Ascending aorta (tissue), 2 donors: ENCODE measurements around the gene HSPA1A. TPM values are rescaled to one million over a fixed set of nuclear protein-coding genes. Genes with fewer than 3 reads are reported as not detected.

Source experiments
- DNase-seq, 2 donors: peaks; one replicate each; pipeline ENCODE4 v3.0.0-alpha.2; 2019; ENCODE audit warnings: low spot score in 2 of 2
- H3K27ac ChIP-seq, 2 donors: fragments of 200-600 bp; sonication (generic); one replicate each; pipeline ENCODE4 v1.5.1; 2016 to 2017; ENCODE audit warnings: mild to moderate bottlenecking in 1 of 2
- H3K27me3 ChIP-seq: fragments of 200-600 bp; sonication (generic); one replicate; pipeline ENCODE4 v1.5.1; 2017
- H3K36me3 ChIP-seq, 2 donors: fragments of 200-600 bp; sonication (generic); one replicate each; pipeline ENCODE4 v1.5.1; 2016
- H3K4me1 ChIP-seq, 2 donors: fragments of 200-600 bp; sonication (generic); one replicate each; pipeline ENCODE4 v1.5.1; 2016 to 2017; ENCODE audit warnings: mild to moderate bottlenecking in 1 of 2
- H3K4me3 ChIP-seq, 2 donors: fragments of 200-600 bp; sonication (generic); one replicate each; pipeline ENCODE4 v1.5.1; 2016 to 2017; ENCODE audit warnings: mild to moderate bottlenecking in 1 of 2
- H3K9me3 ChIP-seq, 2 donors: fragments of 200-600 bp; sonication (generic); one replicate each; pipeline ENCODE4 v1.5.1; 2016
- intact Hi-C: fragments of 100-400 bp; cut with DNase I; formaldehyde crosslinking; loops from one replicate; pipeline ENCODE4 v1.15.1; 2023
- total RNA-seq: library from RNA; depleted of rRNA; stranded (reverse); fragments of >200 nt; gene quantifications from one replicate; pipeline ENCODE4 v1.1.0, GENCODE V29; 2016
- TF ChIP-seq, protein P1 (sequence below), 3 experiments: fragments of 200-600 bp in 2 of 3; fragments of 450-650 bp in 1 of 3; sonication (generic) in 2 of 3; IDR thresholded peaks; one replicate each; pipeline ENCODE4 v1.5.1; 2016 to 2019; ENCODE audit warnings: antibody characterized with exemption in 3 of 3, mild to moderate bottlenecking in 1 of 3, moderate library complexity in 1 of 3

The HSPA1A gene
- total RNA-seq, 1 donor from 2014 or later, result 288 TPM

DNA sequence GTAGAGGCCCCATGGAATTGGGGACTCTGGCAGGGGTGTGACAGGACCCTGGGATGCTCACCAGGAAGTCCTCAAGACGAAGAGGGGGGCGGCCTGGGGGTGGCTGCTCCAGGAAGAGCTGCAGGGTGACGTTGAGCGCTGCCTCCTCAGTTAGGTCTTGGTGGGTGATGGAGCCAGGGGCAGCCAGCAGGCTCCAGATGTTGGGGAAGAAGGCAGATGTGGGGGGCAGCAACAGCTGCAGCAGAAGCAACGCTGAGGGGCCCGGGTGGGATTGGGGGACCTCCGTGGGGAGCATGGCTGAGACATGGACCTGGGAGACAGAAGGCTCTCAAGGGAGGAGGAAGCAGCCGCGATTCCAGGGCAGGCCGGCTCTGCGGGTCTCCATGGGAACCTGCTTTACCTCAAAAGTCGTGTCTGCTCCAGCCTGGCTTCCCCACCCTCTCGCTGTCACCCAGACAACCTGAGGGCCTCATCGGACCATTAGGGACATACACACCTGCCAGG, 38.8 kb upstream of the HSPA1A start:
- peaks cover 26 to 33% of the 10 kb centered on the region in 2 donors for H3K36me3 ChIP-seq
- H3K4me3 ChIP-seq, result no peak overlapping the region
- no peak for DNase-seq
- H3K4me1 ChIP-seq, result peaks cover 0 to 6% of the 10 kb centered on the region in 2 donors
- H3K27me3 ChIP-seq, result no peaks in the 10 kb centered on the region
- intact Hi-C loops, result no loop called here
- H3K27ac ChIP-seq, result no peak overlapping the region
- no peaks in the 10 kb centered on the region for H3K9me3 ChIP-seq
- TF ChIP-seq, protein P1, sequence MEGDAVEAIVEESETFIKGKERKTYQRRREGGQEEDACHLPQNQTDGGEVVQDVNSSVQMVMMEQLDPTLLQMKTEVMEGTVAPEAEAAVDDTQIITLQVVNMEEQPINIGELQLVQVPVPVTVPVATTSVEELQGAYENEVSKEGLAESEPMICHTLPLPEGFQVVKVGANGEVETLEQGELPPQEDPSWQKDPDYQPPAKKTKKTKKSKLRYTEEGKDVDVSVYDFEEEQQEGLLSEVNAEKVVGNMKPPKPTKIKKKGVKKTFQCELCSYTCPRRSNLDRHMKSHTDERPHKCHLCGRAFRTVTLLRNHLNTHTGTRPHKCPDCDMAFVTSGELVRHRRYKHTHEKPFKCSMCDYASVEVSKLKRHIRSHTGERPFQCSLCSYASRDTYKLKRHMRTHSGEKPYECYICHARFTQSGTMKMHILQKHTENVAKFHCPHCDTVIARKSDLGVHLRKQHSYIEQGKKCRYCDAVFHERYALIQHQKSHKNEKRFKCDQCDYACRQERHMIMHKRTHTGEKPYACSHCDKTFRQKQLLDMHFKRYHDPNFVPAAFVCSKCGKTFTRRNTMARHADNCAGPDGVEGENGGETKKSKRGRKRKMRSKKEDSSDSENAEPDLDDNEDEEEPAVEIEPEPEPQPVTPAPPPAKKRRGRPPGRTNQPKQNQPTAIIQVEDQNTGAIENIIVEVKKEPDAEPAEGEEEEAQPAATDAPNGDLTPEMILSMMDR (IDR thresholded peaks at IDR 0.05), result no peak

DNA sequence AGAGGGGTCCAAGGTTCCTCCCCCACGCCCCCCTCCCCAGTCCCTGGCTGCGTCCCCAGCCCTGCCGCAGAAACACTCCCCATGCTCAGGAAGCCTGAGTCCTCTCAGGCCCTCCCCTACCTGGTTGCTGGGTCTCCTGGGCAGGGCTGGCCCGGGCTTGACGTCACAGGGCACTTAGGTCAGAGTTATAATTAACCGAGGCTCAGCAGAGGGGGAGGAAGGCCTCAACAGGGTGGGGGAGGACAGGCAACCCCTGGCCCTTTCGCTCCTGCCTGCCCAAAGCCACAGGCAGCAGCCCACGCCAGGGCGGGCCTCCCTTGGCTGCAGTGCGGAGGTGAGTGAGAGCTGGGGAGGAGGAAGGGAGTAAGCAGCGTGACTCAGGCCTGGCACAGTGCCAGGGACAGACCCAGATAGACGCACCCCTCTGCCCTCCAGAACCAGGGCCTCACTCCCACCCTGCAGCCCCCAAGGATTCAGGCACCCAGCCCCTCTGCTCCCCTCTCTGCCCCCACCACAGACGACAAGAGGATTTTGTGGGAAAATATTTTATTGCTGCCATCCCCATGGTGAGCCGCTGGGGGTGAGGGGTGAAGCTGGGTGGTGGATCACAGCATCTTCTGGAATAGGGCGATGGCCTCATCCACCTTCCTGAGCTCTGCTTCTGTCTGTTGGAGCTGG, 38.2 kb upstream of the HSPA1A start, which contains the start of gene VWA7:
TSS of gene VWA7 (minus strand) at position 340 of the 678 bp plus-strand sequence. CDS start 549 bp downstream, outside the sequence.
- TF ChIP-seq, protein P1 (IDR thresholded peaks at IDR 0.05), result no peak
- DNase-seq, result peak in 1 of 2 donors; percentile 73
- H3K27ac ChIP-seq, result no peak within 1 kb of the TSS
- H3K4me1 ChIP-seq, result peaks cover 0 to 6% of the 10 kb centered on the region in 2 donors
- H3K9me3 ChIP-seq, result no peaks in the 10 kb centered on the region
- H3K27me3 ChIP-seq, result no peaks in the 10 kb centered on the region
- peaks cover 32 to 39% of the 10 kb centered on the region in 2 donors for H3K36me3 ChIP-seq
- intact Hi-C loops, result no loop called here
- H3K4me3 ChIP-seq, result no peak within 1 kb of the TSS

- no peaks in the 10 kb centered on the region for H3K27me3 ChIP-seq
- intact Hi-C loops, result no loop called here
- peaks cover 0 to 6% of the 10 kb centered on the region in 2 donors for H3K4me1 ChIP-seq
- TF ChIP-seq, protein P1 (IDR thresholded peaks at IDR 0.05), result no peak
- H3K4me3 ChIP-seq, result no peak overlapping the region
- H3K9me3 ChIP-seq, result no peaks in the 10 kb centered on the region
- no peak overlapping the region for H3K27ac ChIP-seq
- DNase-seq, result no peak
- peaks cover 37 to 45% of the 10 kb centered on the region in 2 donors for H3K36me3 ChIP-seq
These were observed 37.7 kb upstream of the HSPA1A start for GRCh38 chr6:31777667-31778050.

GRCh38 chr6:31778193-31778592, 37.1 kb upstream of the HSPA1A start:
- H3K36me3 ChIP-seq, result peaks cover 42 to 50% of the 10 kb centered on the region in 2 donors
- H3K27ac ChIP-seq, result no peak overlapping the region
- H3K4me1 ChIP-seq, result peaks cover 0 to 6% of the 10 kb centered on the region in 2 donors
- TF ChIP-seq, protein P1 (IDR thresholded peaks at IDR 0.05), result no peak
- intact Hi-C loops, result no loop called here
- no peaks in the 10 kb centered on the region for H3K27me3 ChIP-seq
- no peak overlapping the region for H3K4me3 ChIP-seq
- H3K9me3 ChIP-seq, result no peaks in the 10 kb centered on the region
- DNase-seq, result no peak

DNA sequence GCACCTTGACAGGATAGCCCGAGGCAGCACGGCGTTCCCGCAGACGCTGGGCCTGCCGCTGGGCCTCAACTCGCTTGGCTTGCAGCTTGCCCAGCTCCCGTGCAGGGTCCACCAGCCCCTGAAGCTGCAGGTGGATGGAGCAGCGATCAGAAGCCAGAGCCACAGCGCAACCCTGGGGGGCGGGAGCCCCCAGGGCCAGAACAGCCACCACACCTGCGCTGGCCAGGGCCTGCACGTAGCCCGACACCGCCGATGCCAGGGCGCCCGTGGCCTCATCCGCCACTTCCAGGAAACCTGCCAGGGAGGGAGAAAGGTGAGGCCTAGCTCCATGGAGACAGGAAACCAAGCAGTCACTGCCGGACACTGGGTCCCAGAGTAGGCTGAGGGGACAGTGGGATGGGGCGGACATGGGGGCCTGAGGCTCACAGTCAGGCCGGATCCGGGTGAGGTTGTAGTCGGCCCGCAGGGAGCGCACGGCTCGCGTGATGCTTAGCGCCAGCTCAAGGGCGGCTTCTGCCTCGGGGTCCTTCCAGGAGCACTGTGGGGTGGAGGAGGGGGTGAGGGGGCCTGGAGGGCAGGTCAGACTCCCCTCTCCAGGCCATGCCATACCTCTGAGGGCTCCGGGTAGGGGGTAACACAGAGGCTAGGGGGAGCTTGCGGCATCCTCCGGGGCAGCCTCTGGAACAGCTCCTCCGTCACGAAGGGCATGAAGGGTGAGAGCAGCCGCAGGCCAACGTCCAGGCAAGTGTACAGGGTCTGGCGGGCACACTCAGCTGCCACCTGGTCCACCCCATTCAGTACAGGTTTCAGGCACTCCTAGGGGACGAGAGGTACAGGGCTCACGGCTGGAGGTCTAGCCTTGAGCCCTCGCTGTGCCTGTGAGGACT, 36.1 kb upstream of the HSPA1A start:
- no peaks in the 10 kb centered on the region for H3K27me3 ChIP-seq
- no peak overlapping the region for H3K4me3 ChIP-seq
- no peak for DNase-seq
- TF ChIP-seq, protein P1 (IDR thresholded peaks at IDR 0.05), result no peak
- peaks cover 52 to 60% of the 10 kb centered on the region in 2 donors for H3K36me3 ChIP-seq
- H3K27ac ChIP-seq, result no peak overlapping the region
- intact Hi-C loops, result no loop called here
- H3K4me1 ChIP-seq, result peaks cover 0 to 6% of the 10 kb centered on the region in 2 donors
- no peaks in the 10 kb centered on the region for H3K9me3 ChIP-seq
